ENCODE measurements around the gene LCN15. TPM values are rescaled to one million over a fixed set of nuclear protein-coding genes. Genes with fewer than 3 reads are reported as not detected.
"Not testable (repeated sequence)": the region's sequence is repeated elsewhere in the genome, so short reads cannot be mapped to it uniquely, and the experiment has no call there.

LCN15 gene
- total and polyA plus RNA-seq, 2 experiments from 2014 or later: 0.77 TPM; not detected in 1

DNA sequence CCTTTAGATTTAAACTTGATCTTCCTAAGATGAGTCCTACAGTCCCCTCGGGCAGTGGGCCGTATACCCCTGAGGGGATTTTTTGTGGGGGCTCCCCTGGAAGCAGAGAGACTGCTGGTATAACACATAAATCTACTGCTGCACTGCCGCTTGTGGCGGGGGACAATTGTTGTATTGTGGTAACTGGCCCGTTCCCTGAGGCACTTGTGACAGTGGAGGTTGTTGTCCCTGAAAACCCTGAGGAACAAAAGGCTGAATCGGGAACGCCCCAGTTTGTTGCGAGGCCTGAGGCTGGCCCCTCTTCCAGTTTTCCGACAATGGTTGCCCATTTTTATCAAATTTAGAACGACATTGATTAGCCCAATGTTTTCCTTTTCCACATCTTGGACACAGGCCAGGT, 22.1 kb upstream of the LCN15 start:
- DNase-seq (ENCODE audit: low read depth in 1 of 2, low spot score in 1 of 2): no peak
- Histone ChIP-seq H3K4me1 (ENCODE audit: low read depth) (peaks cover 53% of the 10 kb centered on the region), H3K36me3 (no peaks in the 10 kb centered on the region), H3K4me3 (no peak overlapping the region), H3K27ac (peak overlapping the region; percentile 90), H3K27me3 (no peaks in the 10 kb centered on the region), H3K9me3 (ENCODE audit: low read depth) (no peaks in the 10 kb centered on the region)
- TF ChIP-seq, protein P1, sequence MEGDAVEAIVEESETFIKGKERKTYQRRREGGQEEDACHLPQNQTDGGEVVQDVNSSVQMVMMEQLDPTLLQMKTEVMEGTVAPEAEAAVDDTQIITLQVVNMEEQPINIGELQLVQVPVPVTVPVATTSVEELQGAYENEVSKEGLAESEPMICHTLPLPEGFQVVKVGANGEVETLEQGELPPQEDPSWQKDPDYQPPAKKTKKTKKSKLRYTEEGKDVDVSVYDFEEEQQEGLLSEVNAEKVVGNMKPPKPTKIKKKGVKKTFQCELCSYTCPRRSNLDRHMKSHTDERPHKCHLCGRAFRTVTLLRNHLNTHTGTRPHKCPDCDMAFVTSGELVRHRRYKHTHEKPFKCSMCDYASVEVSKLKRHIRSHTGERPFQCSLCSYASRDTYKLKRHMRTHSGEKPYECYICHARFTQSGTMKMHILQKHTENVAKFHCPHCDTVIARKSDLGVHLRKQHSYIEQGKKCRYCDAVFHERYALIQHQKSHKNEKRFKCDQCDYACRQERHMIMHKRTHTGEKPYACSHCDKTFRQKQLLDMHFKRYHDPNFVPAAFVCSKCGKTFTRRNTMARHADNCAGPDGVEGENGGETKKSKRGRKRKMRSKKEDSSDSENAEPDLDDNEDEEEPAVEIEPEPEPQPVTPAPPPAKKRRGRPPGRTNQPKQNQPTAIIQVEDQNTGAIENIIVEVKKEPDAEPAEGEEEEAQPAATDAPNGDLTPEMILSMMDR (IDR thresholded peaks at IDR 0.05; ENCODE audit: low read depth, low read length): no peak

DNA sequence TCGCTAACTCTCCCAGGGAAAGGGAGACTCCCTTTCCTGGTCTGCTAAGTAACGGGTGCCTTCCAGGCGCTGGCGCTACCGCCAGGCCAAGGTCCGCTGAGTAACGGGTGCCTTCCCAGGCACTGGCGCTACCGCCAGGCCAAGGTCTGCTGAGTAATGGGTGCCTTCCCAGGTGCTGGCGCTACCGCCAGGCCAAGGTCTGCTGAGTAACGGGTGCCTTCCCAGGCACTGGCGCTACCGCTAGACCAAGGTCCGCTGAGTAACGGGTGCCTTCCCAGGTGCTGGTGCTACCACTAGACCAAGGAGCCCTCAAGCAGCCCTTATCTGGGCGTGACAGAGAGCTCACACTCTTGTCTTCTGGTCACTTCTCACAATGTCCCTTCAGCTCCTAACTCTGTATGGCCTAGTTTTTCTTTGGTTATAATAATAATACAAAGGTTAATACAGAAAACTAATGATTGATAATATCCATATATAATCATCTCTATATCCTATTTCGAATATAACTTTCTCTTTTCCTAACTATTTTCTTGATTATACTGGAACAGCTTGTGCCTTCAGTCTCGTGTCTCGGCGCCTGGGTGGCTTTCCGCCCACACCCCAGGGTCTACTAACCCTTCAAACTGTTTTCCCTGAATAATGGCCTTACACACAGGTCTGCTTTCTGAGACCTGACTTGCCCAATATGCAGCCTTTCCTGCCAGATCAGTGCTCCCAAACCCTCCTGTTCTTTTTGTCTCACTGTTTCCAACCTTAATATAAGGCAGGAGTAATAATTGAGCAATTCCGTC, 21.4 kb upstream of the LCN15 start:
- Histone ChIP-seq H3K27ac (peak overlapping the region; percentile 90), H3K4me1 (ENCODE audit: low read depth) (peaks cover 53% of the 10 kb centered on the region)
- H3K4me3 ChIP-seq; H3K9me3 ChIP-seq (ENCODE audit: low read depth); DNase-seq (ENCODE audit: low read depth in 1 of 2, low spot score in 1 of 2); H3K27me3 ChIP-seq; H3K36me3 ChIP-seq: not testable (repeated sequence)

DNA sequence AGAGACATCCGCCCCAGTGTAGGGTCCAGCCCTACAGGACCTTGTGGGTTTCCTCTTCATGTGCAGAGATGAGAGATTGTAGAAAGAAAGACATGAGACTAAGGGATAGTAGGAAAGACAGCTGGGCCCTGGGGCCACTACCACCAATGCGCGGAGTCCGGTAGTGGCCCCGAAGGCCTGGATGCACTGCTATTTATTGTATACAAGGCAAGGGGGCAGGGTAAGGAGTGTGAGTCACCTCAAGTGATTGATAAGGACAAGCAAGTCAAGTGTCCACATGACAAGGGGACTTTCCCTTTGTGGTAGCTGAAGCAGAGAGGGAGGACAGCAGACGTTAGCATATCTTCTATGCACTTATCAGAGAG, 20.7 kb upstream of the LCN15 start:
- Histone ChIP-seq H3K4me1 (ENCODE audit: low read depth) (peaks cover 47% of the 10 kb centered on the region), H3K4me3 (no peak overlapping the region), H3K36me3 (no peaks in the 10 kb centered on the region), H3K9me3 (ENCODE audit: low read depth) (no peaks in the 10 kb centered on the region), H3K27ac (peak overlapping the region; percentile 90), H3K27me3 (no peaks in the 10 kb centered on the region)
- TF ChIP-seq, protein P1 (IDR thresholded peaks at IDR 0.05; ENCODE audit: low read depth, low read length): no peak
- peak in 1 of 2 donors; percentile 32 for DNase-seq (ENCODE audit: low read depth in 1 of 2, low spot score in 1 of 2)

DNA sequence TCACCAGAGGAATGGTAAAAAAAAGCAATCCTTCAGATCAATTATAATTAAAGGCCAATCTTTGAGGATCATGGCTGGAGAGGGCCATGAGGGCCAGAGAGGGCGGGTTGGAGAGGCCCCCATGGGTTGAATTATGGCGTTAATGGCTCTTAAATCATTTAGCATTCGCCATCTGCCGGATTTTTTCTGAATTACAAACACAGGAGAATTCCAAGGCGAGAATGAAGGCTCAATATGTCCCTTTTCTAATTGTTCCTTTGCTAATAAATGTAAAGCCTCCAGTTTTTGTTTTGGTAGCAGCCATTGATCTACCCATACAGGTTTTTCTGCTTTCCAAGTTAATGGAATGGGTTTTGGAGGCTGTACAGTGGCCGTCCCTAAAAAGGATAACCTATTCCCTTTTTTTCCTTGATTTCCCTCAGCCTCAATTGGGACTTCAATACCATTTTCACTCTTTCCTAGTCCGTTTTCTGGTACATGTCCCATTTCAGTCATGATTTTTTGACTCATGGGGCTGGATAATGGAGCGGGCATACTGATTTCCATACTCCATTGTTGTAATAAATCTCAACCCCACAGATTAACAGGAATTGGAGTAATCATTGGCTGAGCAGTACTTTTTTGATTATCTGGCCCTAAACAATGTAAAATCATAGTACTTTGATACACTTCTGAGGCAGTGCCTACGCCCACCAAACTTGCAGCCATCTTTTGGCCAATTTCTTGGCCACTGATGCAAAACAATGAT, 20.1 kb upstream of the LCN15 start:
- H3K9me3 ChIP-seq (ENCODE audit: low read depth): no peaks in the 10 kb centered on the region
- no peak overlapping the region for H3K4me3 ChIP-seq
- H3K4me1 ChIP-seq (ENCODE audit: low read depth): peaks cover 42% of the 10 kb centered on the region
- H3K27ac ChIP-seq: peak overlapping the region; percentile 90
- H3K27me3 ChIP-seq: no peaks in the 10 kb centered on the region
- no peaks in the 10 kb centered on the region for H3K36me3 ChIP-seq
- TF ChIP-seq, protein P1 (IDR thresholded peaks at IDR 0.05; ENCODE audit: low read depth, low read length): peak; percentile 19
- DNase-seq (ENCODE audit: low read depth in 1 of 2, low spot score in 1 of 2): peak; percentile 46 to 53

DNA sequence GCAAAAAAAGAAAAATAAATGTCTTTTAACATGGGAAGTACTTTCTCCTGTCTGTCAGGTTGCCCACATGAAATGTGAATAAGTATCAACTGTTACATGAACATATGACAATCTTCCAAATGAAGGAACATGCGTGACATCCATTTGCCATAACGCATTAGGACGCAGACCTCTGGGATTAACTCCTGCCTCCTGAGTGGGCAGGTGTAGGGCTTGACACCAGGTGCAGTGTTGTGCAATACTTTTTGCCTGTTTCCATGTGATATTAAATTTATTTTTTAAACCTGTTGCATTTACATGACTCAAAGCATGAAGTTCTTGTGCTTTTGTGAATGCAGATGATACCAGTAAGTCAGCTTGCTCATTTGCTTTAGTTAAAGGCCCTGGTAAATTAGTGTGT, 18.1 kb upstream of the LCN15 start:
- H3K36me3 ChIP-seq: no peaks in the 10 kb centered on the region
- H3K4me3 ChIP-seq: no peak overlapping the region
- H3K9me3 ChIP-seq (ENCODE audit: low read depth): no peaks in the 10 kb centered on the region
- no peak overlapping the region for H3K27ac ChIP-seq
- no peak for DNase-seq (ENCODE audit: low read depth in 1 of 2, low spot score in 1 of 2)
- peaks cover 25% of the 10 kb centered on the region for H3K4me1 ChIP-seq (ENCODE audit: low read depth)
- TF ChIP-seq, protein P1 (IDR thresholded peaks at IDR 0.05; ENCODE audit: low read depth, low read length): no peak
- H3K27me3 ChIP-seq: no peaks in the 10 kb centered on the region

DNA sequence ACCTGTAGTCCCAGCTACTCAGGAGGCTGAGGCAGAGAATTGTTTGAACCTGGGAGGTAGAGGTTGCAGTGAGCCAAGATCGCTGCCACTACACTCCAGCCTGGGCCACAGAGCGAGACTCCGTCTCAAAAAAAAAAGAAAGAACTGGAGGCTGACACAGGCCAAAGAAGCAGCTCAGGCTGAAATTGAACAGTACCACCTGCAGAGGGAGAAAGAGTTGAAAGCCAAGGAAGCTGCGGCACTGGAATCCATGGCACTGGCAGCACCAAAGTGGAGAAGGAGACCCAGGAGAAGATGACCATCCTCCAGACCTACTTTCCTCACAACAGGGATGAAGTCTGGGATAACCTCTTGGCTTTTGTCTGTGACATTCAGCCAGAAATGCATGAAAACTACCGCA, 15.5 kb upstream of the LCN15 start:
- Histone ChIP-seq H3K4me1 (ENCODE audit: low read depth) (peaks cover 10% of the 10 kb centered on the region), H3K9me3 (ENCODE audit: low read depth) (no peaks in the 10 kb centered on the region), H3K4me3 (no peak overlapping the region), H3K36me3 (no peaks in the 10 kb centered on the region), H3K27ac (no peak overlapping the region), H3K27me3 (no peaks in the 10 kb centered on the region)
- TF ChIP-seq, protein P1 (IDR thresholded peaks at IDR 0.05; ENCODE audit: low read depth, low read length): no peak
- DNase-seq (ENCODE audit: low read depth in 1 of 2, low spot score in 1 of 2): no peak

Data from cardiac muscle cell (in vitro differentiated cells and primary cell).